Measurements from ENCODE around the gene OR13J1. TPM values are rescaled to one million over a fixed set of nuclear protein-coding genes. Genes with fewer than 3 reads are reported as not detected.
"Not testable (repeated sequence)": the region's sequence is repeated elsewhere in the genome, so short reads cannot be mapped to it uniquely, and the experiment has no call there.

Gene OR13J1
- total RNA-seq, 2 donors from 2014 or later: not detected

GRCh38 chr9:35899021-35899420 is 28.8 kb upstream of the OR13J1 start:
- TF ChIP-seq CTCF (IDR thresholded peaks at IDR 0.05): no peak
- DNase-seq: no peak
- H3K4me1 ChIP-seq: no peaks in the 10 kb centered on the region
- H3K4me3 ChIP-seq: no peak overlapping the region
- intact Hi-C loops (cut with DNase I): loop anchor here (5.0 kb wide), 1 partner anchor 123 kb away; no protein-coding TSS in a partner anchor
- H3K27me3 ChIP-seq: no peaks in the 10 kb centered on the region
- no peaks in the 10 kb centered on the region for H3K9me3 ChIP-seq
- no peaks in the 10 kb centered on the region for H3K36me3 ChIP-seq
- no peak overlapping the region for H3K27ac ChIP-seq
- H3K9ac ChIP-seq (ENCODE audit: low read depth in 2 of 2, low read length in 2 of 2): no peak overlapping the region

GRCh38 chr9:35898337-35898736 is 28.1 kb upstream of the OR13J1 start:
- no peak for TF ChIP-seq CTCF (IDR thresholded peaks at IDR 0.05)
- no peaks in the 10 kb centered on the region for H3K9me3 ChIP-seq
- no peaks in the 10 kb centered on the region for H3K27me3 ChIP-seq
- no peak overlapping the region for H3K27ac ChIP-seq
- no peaks in the 10 kb centered on the region for H3K4me1 ChIP-seq
- no peak overlapping the region for H3K4me3 ChIP-seq
- no peak overlapping the region for H3K9ac ChIP-seq (ENCODE audit: low read depth in 2 of 2, low read length in 2 of 2)
- intact Hi-C loops (cut with DNase I): loop anchor here (5.0 kb wide), 1 partner anchor 124 kb away; no protein-coding TSS in a partner anchor
- no peaks in the 10 kb centered on the region for H3K36me3 ChIP-seq
- DNase-seq: no peak

GRCh38 chr9:35897376-35898099 is 27.3 kb upstream of the OR13J1 start:
- not testable (repeated sequence) for DNase-seq; H3K9ac ChIP-seq (ENCODE audit: low read depth in 2 of 2, low read length in 2 of 2); H3K36me3 ChIP-seq; H3K27ac ChIP-seq; H3K4me1 ChIP-seq; H3K27me3 ChIP-seq; H3K9me3 ChIP-seq; H3K4me3 ChIP-seq
- intact Hi-C loops (cut with DNase I): loop anchor here (5.0 kb wide), 1 partner anchor 125 kb away; no protein-coding TSS in a partner anchor

GRCh38 chr9:35896570-35896969 is 26.4 kb upstream of the OR13J1 start:
- no peaks in the 10 kb centered on the region for H3K36me3 ChIP-seq
- intact Hi-C loops (cut with DNase I): loop anchor here (5.0 kb wide), 1 partner anchor 126 kb away; no protein-coding TSS in a partner anchor
- no peak for DNase-seq

GRCh38 chr9:35892051-35892450 is 21.9 kb upstream of the OR13J1 start:
- no peak for DNase-seq
- no peak for TF ChIP-seq CTCF (IDR thresholded peaks at IDR 0.05)
- intact Hi-C loops (cut with DNase I): loop anchor here (5.0 kb wide), 1 partner anchor 100 kb away; the partner anchor contains the start of gene NPR2

More at GRCh38 chr9:35896570-35896969, 26.4 kb upstream of the OR13J1 start:
- Histone ChIP-seq H3K9ac (ENCODE audit: low read depth in 2 of 2, low read length in 2 of 2) (no peak overlapping the region), H3K9me3 (no peaks in the 10 kb centered on the region), H3K4me3 (no peak overlapping the region), H3K27me3 (no peaks in the 10 kb centered on the region), H3K4me1 (no peaks in the 10 kb centered on the region), H3K27ac (no peak overlapping the region)
- no peak for TF ChIP-seq CTCF (IDR thresholded peaks at IDR 0.05)

GRCh38 chr9:35891646-35892045 is 21.4 kb upstream of the OR13J1 start:
- Histone ChIP-seq H3K27me3 (no peaks in the 10 kb centered on the region), H3K36me3 (no peaks in the 10 kb centered on the region), H3K9me3 (no peaks in the 10 kb centered on the region), H3K4me1 (no peaks in the 10 kb centered on the region), H3K4me3 (no peak overlapping the region), H3K9ac (ENCODE audit: low read depth in 2 of 2, low read length in 2 of 2) (no peak overlapping the region), H3K27ac (no peak overlapping the region)
- no peak for DNase-seq
- TF ChIP-seq CTCF (IDR thresholded peaks at IDR 0.05): no peak
- intact Hi-C loops (cut with DNase I): loop anchor here (5.0 kb wide), 1 partner anchor 99 kb away; the partner anchor contains the start of gene NPR2

More at GRCh38 chr9:35892051-35892450, 21.9 kb upstream of the OR13J1 start:
- no peak overlapping the region for H3K4me3 ChIP-seq
- H3K27me3 ChIP-seq: no peaks in the 10 kb centered on the region
- H3K27ac ChIP-seq: no peak overlapping the region
- H3K36me3 ChIP-seq: no peaks in the 10 kb centered on the region
- no peak overlapping the region for H3K9ac ChIP-seq (ENCODE audit: low read depth in 2 of 2, low read length in 2 of 2)
- no peaks in the 10 kb centered on the region for H3K4me1 ChIP-seq
- H3K9me3 ChIP-seq: no peaks in the 10 kb centered on the region

- H3K27ac ChIP-seq; H3K36me3 ChIP-seq; DNase-seq; H3K4me3 ChIP-seq; H3K4me1 ChIP-seq; H3K9ac ChIP-seq (ENCODE audit: low read depth in 2 of 2, low read length in 2 of 2); H3K9me3 ChIP-seq; intact Hi-C loops (cut with DNase I); H3K27me3 ChIP-seq: not testable (repeated sequence)
These were observed 14.7 kb upstream of the OR13J1 start for GRCh38 chr9:35884908-35885307.

Data from colonic mucosa (tissue), 4 donors.